ENCODE data around the gene EPHB3. TPM values are rescaled to one million over a fixed set of nuclear protein-coding genes. Genes with fewer than 3 reads are reported as not detected.
"Not testable (repeated sequence)": the region's sequence is repeated elsewhere in the genome, so short reads cannot be mapped to it uniquely, and the experiment has no call there.

The EPHB3 gene
- total RNA-seq, 1 donor from 2014 or later, result 17.7 TPM

DNA sequence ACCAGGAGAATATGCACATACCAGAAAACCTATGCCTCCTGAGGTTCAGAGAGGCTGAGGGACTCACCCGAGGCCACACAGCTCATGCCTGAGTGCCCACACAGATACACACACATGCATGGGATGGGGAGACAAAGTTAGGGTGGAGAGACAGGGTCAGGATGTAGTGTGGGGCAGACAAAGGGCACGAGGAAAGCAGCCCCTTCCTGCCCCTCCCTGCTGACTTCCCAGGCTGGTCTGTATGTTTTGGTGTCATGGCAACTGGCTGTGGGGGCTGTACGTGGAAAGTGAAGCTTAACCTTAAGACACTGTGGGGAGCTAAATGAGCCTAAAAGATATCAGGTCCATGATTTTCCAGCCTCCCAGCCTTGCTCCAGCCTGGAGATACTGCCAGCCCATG is 57.8 kb downstream of the EPHB3 start:
- H3K36me3 ChIP-seq, result no peaks in the 10 kb centered on the region
- intact Hi-C loops (cut with DNase I), result no loop called here
- H3K4me3 ChIP-seq, result no peak overlapping the region
- TF ChIP-seq, protein P1, sequence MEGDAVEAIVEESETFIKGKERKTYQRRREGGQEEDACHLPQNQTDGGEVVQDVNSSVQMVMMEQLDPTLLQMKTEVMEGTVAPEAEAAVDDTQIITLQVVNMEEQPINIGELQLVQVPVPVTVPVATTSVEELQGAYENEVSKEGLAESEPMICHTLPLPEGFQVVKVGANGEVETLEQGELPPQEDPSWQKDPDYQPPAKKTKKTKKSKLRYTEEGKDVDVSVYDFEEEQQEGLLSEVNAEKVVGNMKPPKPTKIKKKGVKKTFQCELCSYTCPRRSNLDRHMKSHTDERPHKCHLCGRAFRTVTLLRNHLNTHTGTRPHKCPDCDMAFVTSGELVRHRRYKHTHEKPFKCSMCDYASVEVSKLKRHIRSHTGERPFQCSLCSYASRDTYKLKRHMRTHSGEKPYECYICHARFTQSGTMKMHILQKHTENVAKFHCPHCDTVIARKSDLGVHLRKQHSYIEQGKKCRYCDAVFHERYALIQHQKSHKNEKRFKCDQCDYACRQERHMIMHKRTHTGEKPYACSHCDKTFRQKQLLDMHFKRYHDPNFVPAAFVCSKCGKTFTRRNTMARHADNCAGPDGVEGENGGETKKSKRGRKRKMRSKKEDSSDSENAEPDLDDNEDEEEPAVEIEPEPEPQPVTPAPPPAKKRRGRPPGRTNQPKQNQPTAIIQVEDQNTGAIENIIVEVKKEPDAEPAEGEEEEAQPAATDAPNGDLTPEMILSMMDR (IDR thresholded peaks at IDR 0.05), result no peak
- TF ChIP-seq POLR2A (IDR thresholded peaks at IDR 0.05) (no peak), POLR2AphosphoS5 (IDR thresholded peaks at IDR 0.05; ENCODE audit: insufficient read depth in 1 of 2, low read depth in 1 of 2) (no peak)
- H3K27ac ChIP-seq, result peak overlapping the region; percentile 48
- H3K27me3 ChIP-seq, result no peaks in the 10 kb centered on the region
- H3K9me3 ChIP-seq, result no peaks in the 10 kb centered on the region
- no peak for DNase-seq (ENCODE audit: extremely low spot score in 2 of 2)
- peaks cover 39% of the 10 kb centered on the region for H3K4me1 ChIP-seq

DNA sequence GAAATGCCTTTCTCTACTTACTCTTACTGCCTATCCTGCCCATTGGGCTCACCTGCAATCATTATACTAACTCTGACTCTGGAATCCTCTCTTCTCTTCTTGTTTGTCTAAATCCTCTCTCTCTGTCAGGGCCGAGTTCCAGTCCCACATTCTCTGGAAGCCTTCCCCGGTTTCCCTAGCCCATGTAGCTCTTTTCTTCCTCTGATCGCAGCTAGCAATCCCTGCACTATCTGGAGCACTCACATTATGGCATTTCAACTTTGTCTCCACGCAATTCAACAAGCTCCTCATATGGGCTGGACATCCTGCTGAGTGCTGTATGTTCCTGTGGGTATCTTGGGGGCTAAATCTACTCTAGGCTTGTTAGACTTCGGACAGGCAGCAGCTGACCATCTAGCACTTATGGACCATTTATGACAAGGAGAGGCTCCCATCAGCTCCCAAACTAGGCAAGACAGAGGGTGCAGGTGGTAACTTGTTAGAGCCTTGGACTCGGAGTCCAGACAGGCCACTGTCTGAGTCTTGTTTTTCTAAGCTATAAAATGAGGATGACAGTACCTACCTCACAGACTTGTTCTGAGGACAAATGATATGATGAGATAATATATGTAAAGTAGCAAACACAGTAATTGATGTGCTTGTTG is 58.3 kb downstream of the EPHB3 start:
- Histone ChIP-seq H3K4me1 (peaks cover 39% of the 10 kb centered on the region), H3K27ac (peak overlapping the region; percentile 48), H3K9me3 (no peaks in the 10 kb centered on the region), H3K27me3 (no peaks in the 10 kb centered on the region), H3K36me3 (no peaks in the 10 kb centered on the region), H3K4me3 (no peak overlapping the region)
- intact Hi-C loops (cut with DNase I), result no loop called here
- no peak for DNase-seq (ENCODE audit: extremely low spot score in 2 of 2)
- TF ChIP-seq POLR2A (IDR thresholded peaks at IDR 0.05) (no peak), POLR2AphosphoS5 (IDR thresholded peaks at IDR 0.05; ENCODE audit: insufficient read depth in 1 of 2, low read depth in 1 of 2) (no peak)
- TF ChIP-seq, protein P1 (IDR thresholded peaks at IDR 0.05), result no peak

DNA sequence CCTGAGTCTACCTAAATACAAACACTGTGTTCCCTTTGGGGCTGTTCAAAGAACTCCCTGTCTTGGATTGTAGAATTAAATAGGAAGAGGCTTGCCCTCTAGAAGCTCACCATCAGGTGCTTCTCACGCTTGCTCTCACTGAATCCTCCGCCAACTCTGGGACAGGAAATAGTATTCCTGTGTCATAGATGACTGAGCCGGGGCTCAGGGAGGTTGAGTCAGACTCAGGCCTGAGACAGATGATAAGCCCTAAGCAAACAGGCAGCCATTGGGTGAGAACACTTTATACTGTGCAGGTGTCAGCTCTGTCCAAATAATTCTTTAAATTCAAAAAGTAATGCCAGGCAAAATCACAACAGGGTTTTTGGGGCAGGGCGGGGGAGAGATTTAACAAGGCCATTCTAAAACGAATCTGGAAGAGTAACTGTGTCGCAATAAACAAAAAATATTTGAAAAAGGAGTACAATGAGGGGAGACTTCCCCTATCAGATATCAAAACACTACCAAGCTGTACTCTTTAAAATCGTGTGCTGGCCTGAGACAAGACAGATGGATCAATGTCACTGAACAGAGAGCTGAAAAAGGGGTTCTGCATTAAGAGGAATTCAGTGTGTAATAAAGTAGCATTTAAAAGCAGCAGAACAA is 59.0 kb downstream of the EPHB3 start:
- peaks cover 39% of the 10 kb centered on the region for H3K4me1 ChIP-seq
- no peaks in the 10 kb centered on the region for H3K27me3 ChIP-seq
- peak overlapping the region; percentile 48 for H3K27ac ChIP-seq
- no peak overlapping the region for H3K4me3 ChIP-seq
- no peaks in the 10 kb centered on the region for H3K36me3 ChIP-seq
- no peak for DNase-seq (ENCODE audit: extremely low spot score in 2 of 2)
- H3K9me3 ChIP-seq, result no peaks in the 10 kb centered on the region
- TF ChIP-seq POLR2AphosphoS5 (IDR thresholded peaks at IDR 0.05; ENCODE audit: insufficient read depth in 1 of 2, low read depth in 1 of 2) (no peak), POLR2A (IDR thresholded peaks at IDR 0.05) (no peak)
- TF ChIP-seq, protein P1 (IDR thresholded peaks at IDR 0.05), result no peak
- intact Hi-C loops (cut with DNase I), result no loop called here

DNA sequence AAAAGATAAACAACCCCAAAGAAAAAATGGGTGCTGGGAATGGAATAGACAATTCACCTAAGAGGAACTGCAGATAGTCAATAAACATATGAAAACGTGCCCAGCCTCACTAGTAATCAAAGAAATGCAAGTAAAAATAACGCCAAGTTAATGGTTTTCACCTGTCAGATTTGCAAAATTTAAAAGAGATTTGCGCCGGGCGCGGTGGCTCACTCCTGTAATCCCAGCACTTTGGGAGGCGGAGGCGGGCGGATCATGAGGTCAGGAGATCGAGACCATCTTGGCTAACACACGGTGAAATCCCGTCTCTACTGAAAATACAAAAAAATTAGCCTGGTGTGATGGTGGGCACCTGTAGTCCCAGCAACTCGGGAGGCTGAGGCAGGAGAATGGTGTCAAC is 60.6 kb downstream of the EPHB3 start:
- H3K4me3 ChIP-seq; H3K27me3 ChIP-seq; H3K36me3 ChIP-seq; H3K9me3 ChIP-seq; intact Hi-C loops (cut with DNase I); DNase-seq (ENCODE audit: extremely low spot score in 2 of 2); H3K27ac ChIP-seq: not testable (repeated sequence)
- H3K4me1 ChIP-seq, result peaks cover 39% of the 10 kb centered on the region

DNA sequence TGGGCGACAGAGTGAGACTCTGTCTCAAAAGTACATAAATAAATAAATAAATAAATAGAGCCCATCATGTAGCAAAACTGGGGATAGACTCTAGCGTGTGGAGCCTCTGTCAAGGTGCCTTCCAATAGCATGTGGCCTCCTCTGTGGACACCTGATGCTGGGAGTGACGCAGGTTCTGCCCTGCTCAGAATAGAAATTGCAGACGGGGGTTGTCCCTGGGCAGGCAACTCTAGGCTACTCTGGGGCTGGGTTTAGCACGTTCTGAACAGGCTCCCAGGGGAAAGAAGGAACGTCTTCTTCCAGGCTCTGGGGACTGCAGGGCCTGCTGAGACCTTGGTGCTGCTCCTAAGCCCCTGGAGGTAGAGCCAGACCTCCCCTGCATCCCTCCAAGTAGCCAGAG is 65.3 kb downstream of the EPHB3 start:
- Histone ChIP-seq H3K4me3 (no peak overlapping the region), H3K4me1 (peaks cover 6% of the 10 kb centered on the region), H3K27ac (no peak overlapping the region), H3K27me3 (no peaks in the 10 kb centered on the region), H3K9me3 (no peaks in the 10 kb centered on the region), H3K36me3 (no peaks in the 10 kb centered on the region)
- DNase-seq (ENCODE audit: extremely low spot score in 2 of 2), result no peak
- TF ChIP-seq POLR2A (IDR thresholded peaks at IDR 0.05), result no peak
- TF ChIP-seq, protein P1 (IDR thresholded peaks at IDR 0.05), result no peak
- no peak for TF ChIP-seq POLR2AphosphoS5 (IDR thresholded peaks at IDR 0.05; ENCODE audit: insufficient read depth in 1 of 2, low read depth in 1 of 2)
- intact Hi-C loops (cut with DNase I), result no loop called here
